HEK293 (cell line): Measurements from ENCODE around the gene SQOR.

Experiments used
- BCL11B ChIP-seq: fragments of 450-650 bp; formaldehyde crosslinking; IDR thresholded peaks from 2 replicates; pipeline ENCODE4 v1.5.1; 2016; ENCODE audit warnings: low read depth, missing biosample characterization, missing genetic modification characterization
- GLIS1 ChIP-seq: fragments of 450-650 bp; formaldehyde crosslinking; IDR thresholded peaks from 2 replicates; pipeline ENCODE4 v1.5.1; 2016; ENCODE audit warnings: missing biosample characterization, missing genetic modification characterization
- HOXC10 ChIP-seq: sonication (generic); formaldehyde crosslinking; IDR thresholded peaks from 2 replicates; pipeline ENCODE4 v1.8.1; 2023; ENCODE audit warnings: mild to moderate bottlenecking, missing genetic modification reagents
- KLF7 ChIP-seq: fragments of 450-650 bp; formaldehyde crosslinking; IDR thresholded peaks from 2 replicates; pipeline ENCODE4 v1.5.1; 2016; ENCODE audit warnings: missing biosample characterization, missing genetic modification characterization, borderline replicate concordance
- MZF1 ChIP-seq: fragments of 450-650 bp; formaldehyde crosslinking; IDR thresholded peaks from 2 replicates; pipeline ENCODE4 v1.5.1; 2017; ENCODE audit warnings: missing biosample characterization, missing genetic modification characterization, borderline replicate concordance
- WT1 ChIP-seq: fragments of 450-650 bp; formaldehyde crosslinking; IDR thresholded peaks from 2 replicates; pipeline ENCODE4 v1.5.1; 2016; ENCODE audit warnings: missing biosample characterization, missing genetic modification characterization
- ZBTB1 ChIP-seq: fragments of 450-650 bp; formaldehyde crosslinking; IDR thresholded peaks from 2 replicates; pipeline ENCODE4 v1.5.1; 2016; ENCODE audit warnings: missing biosample characterization, missing genetic modification characterization
- ZFP41 ChIP-seq: fragments of 450-650 bp; formaldehyde crosslinking; IDR thresholded peaks from 2 replicates; pipeline ENCODE4 v1.5.1; 2016; ENCODE audit warnings: missing biosample characterization, missing genetic modification characterization, borderline replicate concordance
- ZIC2 ChIP-seq: fragments of 450-650 bp; formaldehyde crosslinking; IDR thresholded peaks from 2 replicates; pipeline ENCODE4 v1.5.1; 2016; ENCODE audit warnings: missing biosample characterization, missing genetic modification characterization
- ZNF114 ChIP-seq: fragments of 450-650 bp; formaldehyde crosslinking; IDR thresholded peaks from 2 replicates; pipeline ENCODE4 v1.5.0; 2017; ENCODE audit warnings: missing biosample characterization, missing genetic modification characterization
- ZNF157 ChIP-seq: fragments of 450-650 bp; formaldehyde crosslinking; IDR thresholded peaks from 2 replicates; pipeline ENCODE4 v1.5.1; 2016; ENCODE audit warnings: missing biosample characterization, missing genetic modification characterization
- ZNF202 ChIP-seq: fragments of 450-650 bp; formaldehyde crosslinking; IDR thresholded peaks from 2 replicates; pipeline ENCODE4 v1.5.1; 2016; ENCODE audit warnings: missing biosample characterization, missing genetic modification characterization, borderline replicate concordance
- ZNF239 ChIP-seq: fragments of 450-650 bp; formaldehyde crosslinking; IDR thresholded peaks from 2 replicates; pipeline ENCODE4 v1.5.1; 2016; ENCODE audit warnings: missing biosample characterization, missing genetic modification characterization
- ZNF24 ChIP-seq: fragments of 450-650 bp; formaldehyde crosslinking; IDR thresholded peaks from 2 replicates; pipeline ENCODE4 v1.5.1; 2016; ENCODE audit warnings: missing biosample characterization, missing genetic modification characterization
- ZNF266 ChIP-seq: fragments of 450-650 bp; formaldehyde crosslinking; IDR thresholded peaks from 2 replicates; pipeline ENCODE4 v1.5.1; 2016; ENCODE audit warnings: missing biosample characterization, missing genetic modification characterization, low read depth
- ZNF416 ChIP-seq: fragments of 450-650 bp; formaldehyde crosslinking; IDR thresholded peaks from 2 replicates; pipeline ENCODE4 v1.5.1; 2016; ENCODE audit warnings: missing biosample characterization, missing genetic modification characterization
- ZNF514 ChIP-seq: fragments of 450-650 bp; formaldehyde crosslinking; IDR thresholded peaks from 2 replicates; pipeline ENCODE4 v1.5.1; 2016; ENCODE audit warnings: missing biosample characterization, missing genetic modification characterization
- ZNF530 ChIP-seq: fragments of 450-650 bp; formaldehyde crosslinking; IDR thresholded peaks from 2 replicates; pipeline ENCODE4 v1.5.1; 2016; ENCODE audit warnings: low read depth, missing biosample characterization, missing genetic modification characterization
- ZNF561 ChIP-seq: fragments of 450-650 bp; IDR thresholded peaks from 2 replicates; pipeline ENCODE4 v1.5.1; 2018; ENCODE audit warnings: missing biosample characterization, missing genetic modification characterization, borderline replicate concordance
- ZNF76 ChIP-seq: fragments of 450-650 bp; formaldehyde crosslinking; IDR thresholded peaks from 2 replicates; pipeline ENCODE4; 2016; ENCODE audit warnings: low read depth, missing biosample characterization, missing genetic modification characterization, borderline replicate concordance
- ZSCAN16 ChIP-seq: fragments of 450-650 bp; formaldehyde crosslinking; IDR thresholded peaks from 2 replicates; pipeline ENCODE4 v1.5.1; 2016; ENCODE audit warnings: missing biosample characterization, missing genetic modification characterization
- ZXDB ChIP-seq: fragments of 450-650 bp; formaldehyde crosslinking; IDR thresholded peaks from 2 replicates; pipeline ENCODE4 v1.5.1; 2016; ENCODE audit warnings: missing biosample characterization, missing genetic modification characterization
- TF ChIP-seq, protein P1 (sequence below): fragments of 450-650 bp; formaldehyde crosslinking; conservative IDR thresholded peaks from 2 replicates; pipeline ENCODE4 v1.5.1; 2016; ENCODE audit warnings: low read depth, missing biosample characterization, missing genetic modification characterization
- TF ChIP-seq, protein P2 (sequence below): fragments of 450-650 bp; formaldehyde crosslinking; conservative IDR thresholded peaks from 2 replicates; pipeline ENCODE4 v1.5.1; 2016; ENCODE audit warnings: low read depth, missing biosample characterization, missing genetic modification characterization
- TF ChIP-seq, protein P3 (sequence below): fragments of 450-650 bp; formaldehyde crosslinking; IDR thresholded peaks from 2 replicates; pipeline ENCODE4 v1.5.1; 2016; ENCODE audit warnings: missing biosample characterization, missing genetic modification characterization
- TF ChIP-seq, protein P4 (sequence below): fragments of 450-650 bp; formaldehyde crosslinking; IDR thresholded peaks from 2 replicates; pipeline ENCODE4 v1.5.1; 2017; ENCODE audit warnings: missing biosample characterization, missing genetic modification characterization
- TF ChIP-seq, protein P5 (sequence below): IDR thresholded peaks from 2 replicates; pipeline ENCODE4 v1.6.1; 2011; ENCODE audit warnings: mild to moderate bottlenecking, low read depth, low read length, borderline replicate concordance

Gene SQOR

DNA sequence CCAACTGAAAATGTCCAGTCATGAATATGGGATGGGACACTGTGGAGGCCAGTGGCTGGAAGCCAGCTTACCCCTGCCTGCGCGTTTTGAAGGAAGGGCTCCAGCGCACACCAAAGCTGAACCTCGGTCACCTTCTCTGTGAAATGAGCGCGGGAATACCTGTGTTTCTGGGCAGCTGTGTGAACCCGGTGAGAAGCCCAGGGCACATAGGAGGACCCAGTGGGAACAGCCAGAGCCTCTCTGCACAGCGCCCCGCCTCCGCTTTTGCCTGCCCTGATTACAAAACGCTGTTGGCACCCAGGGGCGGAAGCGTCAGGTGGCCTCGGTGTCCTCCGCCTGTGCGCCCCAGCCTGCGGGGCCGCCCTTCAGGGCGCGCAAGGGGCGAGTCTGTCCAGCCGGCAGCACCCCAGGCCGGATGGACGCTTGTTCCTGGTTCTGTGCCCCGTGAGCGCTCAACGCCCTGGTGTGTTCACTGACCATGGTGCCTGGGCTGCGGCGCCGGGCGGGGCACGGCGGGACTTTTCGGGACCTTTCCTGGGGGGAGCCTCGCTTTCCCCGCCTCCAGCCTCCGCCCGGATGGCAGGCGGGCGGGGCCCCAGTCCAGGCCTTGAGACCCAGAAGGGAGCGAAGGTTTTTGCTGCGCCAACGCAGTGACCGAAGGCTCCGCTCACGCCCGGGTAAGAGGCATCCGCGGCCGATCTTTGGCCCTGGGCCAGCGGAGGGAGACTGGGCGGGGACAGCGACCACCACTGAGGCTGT is at the start of gene SQOR (continued):
- TF ChIP-seq ZNF530 (tag by site-specific recombination) (no peak), ZXDB (peak; percentile 99), ZNF114 (tag by site-specific recombination) (no peak), ZNF157 (tag by site-specific recombination) (no peak), ZNF416 (tag by site-specific recombination) (no peak), ZFP41 (no peak), GLIS1 (peak; percentile 34; the same call in 1 of the 2 replicates), ZSCAN16 (tag by site-specific recombination) (no peak), ZBTB1 (tag by site-specific recombination) (no peak), ZNF266 (tag by site-specific recombination) (no peak), ZNF76 (tag by site-specific recombination) (peak; percentile 62; the same call in 1 of the 2 replicates), ZIC2 (peak; percentile 95), BCL11B (tag by site-specific recombination) (0 out of 2 replicates have a peak, but pooled peaks have one; percentile 16), ZNF514 (tag by site-specific recombination) (no peak), WT1 (tag by site-specific recombination) (no peak), HOXC10 (CRISPR knock-in tag) (no peak), ZNF561 (0 out of 2 replicates have a peak, but pooled peaks have one; percentile 49), ZNF202 (tag by site-specific recombination) (no peak), ZNF24 (tag by site-specific recombination) (no peak), KLF7 (tag by site-specific recombination) (peak; percentile 13; the same call in 1 of the 2 replicates), ZNF239 (tag by site-specific recombination) (0 out of 2 replicates have a peak, but pooled peaks have one; percentile 74), MZF1 (tag by site-specific recombination) (no peak)
- TF ChIP-seq, protein P1, sequence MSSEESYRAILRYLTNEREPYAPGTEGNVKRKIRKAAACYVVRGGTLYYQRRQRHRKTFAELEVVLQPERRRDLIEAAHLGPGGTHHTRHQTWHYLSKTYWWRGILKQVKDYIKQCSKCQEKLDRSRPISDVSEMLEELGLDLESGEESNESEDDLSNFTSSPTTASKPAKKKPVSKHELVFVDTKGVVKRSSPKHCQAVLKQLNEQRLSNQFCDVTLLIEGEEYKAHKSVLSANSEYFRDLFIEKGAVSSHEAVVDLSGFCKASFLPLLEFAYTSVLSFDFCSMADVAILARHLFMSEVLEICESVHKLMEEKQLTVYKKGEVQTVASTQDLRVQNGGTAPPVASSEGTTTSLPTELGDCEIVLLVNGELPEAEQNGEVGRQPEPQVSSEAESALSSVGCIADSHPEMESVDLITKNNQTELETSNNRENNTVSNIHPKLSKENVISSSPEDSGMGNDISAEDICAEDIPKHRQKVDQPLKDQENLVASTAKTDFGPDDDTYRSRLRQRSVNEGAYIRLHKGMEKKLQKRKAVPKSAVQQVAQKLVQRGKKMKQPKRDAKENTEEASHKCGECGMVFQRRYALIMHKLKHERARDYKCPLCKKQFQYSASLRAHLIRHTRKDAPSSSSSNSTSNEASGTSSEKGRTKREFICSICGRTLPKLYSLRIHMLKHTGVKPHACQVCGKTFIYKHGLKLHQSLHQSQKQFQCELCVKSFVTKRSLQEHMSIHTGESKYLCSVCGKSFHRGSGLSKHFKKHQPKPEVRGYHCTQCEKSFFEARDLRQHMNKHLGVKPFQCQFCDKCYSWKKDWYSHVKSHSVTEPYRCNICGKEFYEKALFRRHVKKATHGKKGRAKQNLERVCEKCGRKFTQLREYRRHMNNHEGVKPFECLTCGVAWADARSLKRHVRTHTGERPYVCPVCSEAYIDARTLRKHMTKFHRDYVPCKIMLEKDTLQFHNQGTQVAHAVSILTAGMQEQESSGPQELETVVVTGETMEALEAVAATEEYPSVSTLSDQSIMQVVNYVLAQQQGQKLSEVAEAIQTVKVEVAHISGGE (tag by site-specific recombination) = peak; percentile 69; the same call in 1 of the 2 replicates
- TF ChIP-seq, protein P2, sequence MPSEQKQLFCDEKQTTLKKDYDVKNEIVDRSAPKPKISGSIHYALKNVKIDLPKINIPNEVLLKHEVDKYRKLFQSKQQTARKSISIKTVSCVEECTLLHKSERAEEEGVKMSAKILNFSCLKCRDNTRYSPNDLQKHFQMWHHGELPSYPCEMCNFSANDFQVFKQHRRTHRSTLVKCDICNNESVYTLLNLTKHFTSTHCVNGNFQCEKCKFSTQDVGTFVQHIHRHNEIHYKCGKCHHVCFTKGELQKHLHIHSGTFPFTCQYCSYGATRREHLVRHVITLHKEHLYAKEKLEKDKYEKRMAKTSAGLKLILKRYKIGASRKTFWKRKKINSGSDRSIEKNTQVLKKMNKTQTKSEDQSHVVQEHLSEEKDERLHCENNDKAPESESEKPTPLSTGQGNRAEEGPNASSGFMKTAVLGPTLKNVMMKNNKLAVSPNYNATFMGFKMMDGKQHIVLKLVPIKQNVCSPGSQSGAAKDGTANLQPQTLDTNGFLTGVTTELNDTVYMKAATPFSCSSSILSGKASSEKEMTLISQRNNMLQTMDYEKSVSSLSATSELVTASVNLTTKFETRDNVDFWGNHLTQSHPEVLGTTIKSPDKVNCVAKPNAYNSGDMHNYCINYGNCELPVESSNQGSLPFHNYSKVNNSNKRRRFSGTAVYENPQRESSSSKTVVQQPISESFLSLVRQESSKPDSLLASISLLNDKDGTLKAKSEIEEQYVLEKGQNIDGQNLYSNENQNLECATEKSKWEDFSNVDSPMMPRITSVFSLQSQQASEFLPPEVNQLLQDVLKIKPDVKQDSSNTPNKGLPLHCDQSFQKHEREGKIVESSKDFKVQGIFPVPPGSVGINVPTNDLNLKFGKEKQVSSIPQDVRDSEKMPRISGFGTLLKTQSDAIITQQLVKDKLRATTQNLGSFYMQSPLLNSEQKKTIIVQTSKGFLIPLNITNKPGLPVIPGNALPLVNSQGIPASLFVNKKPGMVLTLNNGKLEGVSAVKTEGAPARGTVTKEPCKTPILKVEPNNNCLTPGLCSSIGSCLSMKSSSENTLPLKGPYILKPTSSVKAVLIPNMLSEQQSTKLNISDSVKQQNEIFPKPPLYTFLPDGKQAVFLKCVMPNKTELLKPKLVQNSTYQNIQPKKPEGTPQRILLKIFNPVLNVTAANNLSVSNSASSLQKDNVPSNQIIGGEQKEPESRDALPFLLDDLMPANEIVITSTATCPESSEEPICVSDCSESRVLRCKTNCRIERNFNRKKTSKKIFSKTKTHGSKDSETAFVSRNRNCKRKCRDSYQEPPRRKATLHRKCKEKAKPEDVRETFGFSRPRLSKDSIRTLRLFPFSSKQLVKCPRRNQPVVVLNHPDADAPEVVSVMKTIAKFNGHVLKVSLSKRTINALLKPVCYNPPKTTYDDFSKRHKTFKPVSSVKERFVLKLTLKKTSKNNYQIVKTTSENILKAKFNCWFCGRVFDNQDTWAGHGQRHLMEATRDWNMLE = no peak
- TF ChIP-seq, protein P3, sequence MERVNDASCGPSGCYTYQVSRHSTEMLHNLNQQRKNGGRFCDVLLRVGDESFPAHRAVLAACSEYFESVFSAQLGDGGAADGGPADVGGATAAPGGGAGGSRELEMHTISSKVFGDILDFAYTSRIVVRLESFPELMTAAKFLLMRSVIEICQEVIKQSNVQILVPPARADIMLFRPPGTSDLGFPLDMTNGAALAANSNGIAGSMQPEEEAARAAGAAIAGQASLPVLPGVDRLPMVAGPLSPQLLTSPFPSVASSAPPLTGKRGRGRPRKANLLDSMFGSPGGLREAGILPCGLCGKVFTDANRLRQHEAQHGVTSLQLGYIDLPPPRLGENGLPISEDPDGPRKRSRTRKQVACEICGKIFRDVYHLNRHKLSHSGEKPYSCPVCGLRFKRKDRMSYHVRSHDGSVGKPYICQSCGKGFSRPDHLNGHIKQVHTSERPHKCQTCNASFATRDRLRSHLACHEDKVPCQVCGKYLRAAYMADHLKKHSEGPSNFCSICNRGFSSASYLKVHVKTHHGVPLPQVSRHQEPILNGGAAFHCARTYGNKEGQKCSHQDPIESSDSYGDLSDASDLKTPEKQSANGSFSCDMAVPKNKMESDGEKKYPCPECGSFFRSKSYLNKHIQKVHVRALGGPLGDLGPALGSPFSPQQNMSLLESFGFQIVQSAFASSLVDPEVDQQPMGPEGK = peak; percentile 89
- TF ChIP-seq, protein P4, sequence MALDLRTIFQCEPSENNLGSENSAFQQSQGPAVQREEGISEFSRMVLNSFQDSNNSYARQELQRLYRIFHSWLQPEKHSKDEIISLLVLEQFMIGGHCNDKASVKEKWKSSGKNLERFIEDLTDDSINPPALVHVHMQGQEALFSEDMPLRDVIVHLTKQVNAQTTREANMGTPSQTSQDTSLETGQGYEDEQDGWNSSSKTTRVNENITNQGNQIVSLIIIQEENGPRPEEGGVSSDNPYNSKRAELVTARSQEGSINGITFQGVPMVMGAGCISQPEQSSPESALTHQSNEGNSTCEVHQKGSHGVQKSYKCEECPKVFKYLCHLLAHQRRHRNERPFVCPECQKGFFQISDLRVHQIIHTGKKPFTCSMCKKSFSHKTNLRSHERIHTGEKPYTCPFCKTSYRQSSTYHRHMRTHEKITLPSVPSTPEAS (tag by site-specific recombination) = no peak
- TF ChIP-seq, protein P5, sequence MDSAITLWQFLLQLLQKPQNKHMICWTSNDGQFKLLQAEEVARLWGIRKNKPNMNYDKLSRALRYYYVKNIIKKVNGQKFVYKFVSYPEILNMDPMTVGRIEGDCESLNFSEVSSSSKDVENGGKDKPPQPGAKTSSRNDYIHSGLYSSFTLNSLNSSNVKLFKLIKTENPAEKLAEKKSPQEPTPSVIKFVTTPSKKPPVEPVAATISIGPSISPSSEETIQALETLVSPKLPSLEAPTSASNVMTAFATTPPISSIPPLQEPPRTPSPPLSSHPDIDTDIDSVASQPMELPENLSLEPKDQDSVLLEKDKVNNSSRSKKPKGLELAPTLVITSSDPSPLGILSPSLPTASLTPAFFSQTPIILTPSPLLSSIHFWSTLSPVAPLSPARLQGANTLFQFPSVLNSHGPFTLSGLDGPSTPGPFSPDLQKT = no peak
